ENCODE data around the gene HSPA12B.
A peak's percentile ranks its signal among the peaks of the same experiment; 100 is the strongest.

Gene HSPA12B

GRCh38 chr20:3777716-3778629, 45.5 kb downstream of the HSPA12B start:
- Mint-ChIP-seq H3K9me3 (no peaks in the 10 kb centered on the region), H3K27me3 (peaks cover 12% of the 10 kb centered on the region), H3K4me3 (peak overlapping the region; percentile 89), H3K4me1 (peaks cover 46% of the 10 kb centered on the region), H3K27ac (peak overlapping the region; percentile 77), H3K36me3 (no peaks in the 10 kb centered on the region)
- ATAC-seq, result peak; percentile 84

- Mint-ChIP-seq H3K27me3 (peaks cover 12% of the 10 kb centered on the region), H3K4me3 (peak overlapping the region; percentile 45), H3K36me3 (no peaks in the 10 kb centered on the region), H3K4me1 (peaks cover 53% of the 10 kb centered on the region), H3K27ac (peak overlapping the region; percentile 61), H3K9me3 (no peaks in the 10 kb centered on the region)
- no peak for ATAC-seq
Observed at GRCh38 chr20:3778976-3779375, 46.5 kb downstream of the HSPA12B start.

- H3K36me3 Mint-ChIP-seq, result peaks cover 10% of the 10 kb centered on the region
- H3K9me3 Mint-ChIP-seq, result no peaks in the 10 kb centered on the region
- ATAC-seq, result peak; percentile 68
- peak within 1 kb of the TSS; percentile 53 for H3K27ac Mint-ChIP-seq
- H3K27me3 Mint-ChIP-seq, result peaks cover 12% of the 10 kb centered on the region
- H3K4me3 Mint-ChIP-seq, result peak within 1 kb of the TSS; percentile 68
- peaks cover 64% of the 10 kb centered on the region for H3K4me1 Mint-ChIP-seq
Observed at GRCh38 chr20:3781153-3781910, 48.8 kb downstream of the HSPA12B start, which contains the start of gene SPEF1. Gene SPEF1 (minus strand): TSS chr20:3781448. CDS start chr20:3781287, 161 bp downstream.

- H3K4me3 Mint-ChIP-seq, result no peak overlapping the region
- H3K9me3 Mint-ChIP-seq, result no peaks in the 10 kb centered on the region
- H3K27ac Mint-ChIP-seq, result peak overlapping the region; percentile 53
- ATAC-seq, result no peak
- peaks cover 59% of the 10 kb centered on the region for H3K4me1 Mint-ChIP-seq
- H3K27me3 Mint-ChIP-seq, result peaks cover 12% of the 10 kb centered on the region
- H3K36me3 Mint-ChIP-seq, result peaks cover 10% of the 10 kb centered on the region
Observed at GRCh38 chr20:3782597-3782996, 50.1 kb downstream of the HSPA12B start.

DNA sequence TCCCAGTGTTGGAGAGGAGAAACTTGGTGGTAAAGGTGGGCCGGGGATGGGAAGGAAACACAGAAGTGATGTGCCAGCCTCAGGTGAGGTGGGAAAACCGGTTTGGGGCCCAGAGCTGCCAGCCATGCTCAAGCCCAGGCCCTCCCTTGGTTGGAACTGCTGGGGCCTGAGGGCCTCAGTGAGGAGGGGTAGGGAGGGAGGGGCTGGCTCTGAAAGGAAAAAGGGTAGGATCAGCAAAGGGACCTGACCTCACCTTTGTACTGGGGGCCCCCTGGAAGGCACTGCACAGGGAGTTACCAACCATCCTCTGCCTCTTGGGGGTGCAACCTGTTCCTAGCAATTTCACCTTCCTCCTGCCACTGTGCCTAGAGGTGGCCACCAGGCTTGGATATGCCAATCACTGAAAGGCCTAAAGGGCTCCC, 50.6 kb downstream of the HSPA12B start:
- ATAC-seq, result no peak
- peaks cover 10% of the 10 kb centered on the region for H3K36me3 Mint-ChIP-seq
- H3K27me3 Mint-ChIP-seq, result peaks cover 12% of the 10 kb centered on the region
- H3K27ac Mint-ChIP-seq, result peak overlapping the region; percentile 53
- peaks cover 59% of the 10 kb centered on the region for H3K4me1 Mint-ChIP-seq
- no peak overlapping the region for H3K4me3 Mint-ChIP-seq
- no peaks in the 10 kb centered on the region for H3K9me3 Mint-ChIP-seq

- H3K27ac Mint-ChIP-seq, result no peak overlapping the region
Observed at GRCh38 chr20:3783511-3784195, 51.2 kb downstream of the HSPA12B start.

GRCh38 chr20:3784216-3784853, 51.9 kb downstream of the HSPA12B start:
- H3K4me1 Mint-ChIP-seq, result peaks cover 56% of the 10 kb centered on the region
- H3K9me3 Mint-ChIP-seq, result no peaks in the 10 kb centered on the region
- H3K27ac Mint-ChIP-seq, result no peak overlapping the region
- peaks cover 10% of the 10 kb centered on the region for H3K36me3 Mint-ChIP-seq
- peaks cover 2% of the 10 kb centered on the region for H3K27me3 Mint-ChIP-seq
- H3K4me3 Mint-ChIP-seq, result peak overlapping the region; percentile 55
- no peak for ATAC-seq

More at GRCh38 chr20:3783511-3784195, 51.2 kb downstream of the HSPA12B start:
- Mint-ChIP-seq H3K27me3 (peaks cover 9% of the 10 kb centered on the region), H3K4me1 (peaks cover 56% of the 10 kb centered on the region), H3K9me3 (no peaks in the 10 kb centered on the region), H3K36me3 (peaks cover 10% of the 10 kb centered on the region), H3K4me3 (no peak overlapping the region)
- ATAC-seq, result no peak

- Mint-ChIP-seq H3K4me3 (peak overlapping the region; percentile 55), H3K9me3 (no peaks in the 10 kb centered on the region), H3K36me3 (peaks cover 10% of the 10 kb centered on the region), H3K27ac (peak overlapping the region; percentile 11), H3K27me3 (no peaks in the 10 kb centered on the region), H3K4me1 (peaks cover 51% of the 10 kb centered on the region)
- ATAC-seq, result no peak
Observed at GRCh38 chr20:3784863-3785239, 52.4 kb downstream of the HSPA12B start.

DNA sequence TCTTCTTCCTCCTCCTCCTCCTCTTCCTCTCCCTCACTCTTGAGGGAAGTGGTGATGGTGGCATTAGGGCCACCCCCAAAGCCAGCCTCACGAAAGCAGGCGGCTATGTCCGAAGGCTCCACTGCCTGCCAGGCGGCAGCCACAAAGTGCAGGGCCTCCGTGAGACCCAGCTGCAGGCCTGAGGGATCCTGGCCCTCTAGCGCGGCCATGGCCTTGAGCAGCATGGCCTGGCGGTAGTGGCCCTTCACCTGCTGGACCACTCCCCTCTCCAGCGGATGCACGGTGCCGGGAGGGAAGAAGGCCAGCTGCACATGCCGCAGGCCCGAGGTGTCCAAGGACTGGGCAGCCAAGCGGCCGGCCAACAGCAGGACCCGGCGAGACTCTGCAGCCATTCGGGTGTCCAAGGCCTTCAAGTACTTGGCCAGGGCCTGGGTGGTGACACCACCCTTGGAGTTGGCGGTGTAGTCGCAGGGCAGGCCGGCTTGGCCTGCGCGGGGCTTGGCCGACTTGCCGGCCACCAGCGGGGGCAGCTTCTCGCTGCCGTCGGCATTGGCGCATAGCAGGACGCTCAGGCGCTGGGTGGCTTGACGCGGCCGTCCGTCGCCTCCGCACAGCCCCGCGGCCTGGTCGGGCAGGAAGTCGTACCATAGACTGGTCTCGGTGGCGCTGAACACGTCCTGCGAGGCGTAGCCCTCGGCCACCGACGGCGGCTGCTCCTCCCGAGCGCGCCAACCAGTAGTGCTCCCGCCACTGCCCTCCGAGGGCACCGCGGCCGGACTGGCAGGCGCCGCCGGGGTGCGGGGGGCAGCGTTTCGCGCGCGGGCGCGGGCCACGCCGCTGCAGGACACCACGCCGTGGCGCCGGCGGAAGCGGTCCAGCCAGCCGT, 53.0 kb downstream of the HSPA12B start:
- Mint-ChIP-seq H3K9me3 (no peaks in the 10 kb centered on the region), H3K27ac (peak overlapping the region; percentile 72), H3K4me3 (peak overlapping the region; percentile 82), H3K36me3 (peaks cover 10% of the 10 kb centered on the region), H3K27me3 (no peaks in the 10 kb centered on the region), H3K4me1 (peaks cover 48% of the 10 kb centered on the region)
- no peak for ATAC-seq

DNA sequence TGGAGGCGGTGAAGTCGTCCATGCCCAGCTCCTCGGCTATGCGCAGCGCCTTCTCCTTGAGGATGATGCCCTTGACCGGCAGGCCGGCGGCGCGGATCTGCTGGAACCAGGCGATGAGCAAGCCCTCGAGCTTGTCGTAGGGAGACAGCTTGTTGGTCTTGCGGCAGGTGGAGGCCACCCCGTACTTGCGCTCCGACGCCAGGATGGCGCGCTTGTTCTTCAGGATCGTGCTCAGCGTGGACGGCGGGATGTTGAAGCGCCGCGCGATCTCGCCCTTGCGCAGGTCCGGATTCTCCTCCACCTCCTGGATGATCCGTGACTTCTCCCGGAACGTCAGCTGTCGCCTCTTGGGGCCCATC, 53.6 kb downstream of the HSPA12B start:
- H3K36me3 Mint-ChIP-seq, result peaks cover 10% of the 10 kb centered on the region
- H3K4me1 Mint-ChIP-seq, result peaks cover 42% of the 10 kb centered on the region

DNA sequence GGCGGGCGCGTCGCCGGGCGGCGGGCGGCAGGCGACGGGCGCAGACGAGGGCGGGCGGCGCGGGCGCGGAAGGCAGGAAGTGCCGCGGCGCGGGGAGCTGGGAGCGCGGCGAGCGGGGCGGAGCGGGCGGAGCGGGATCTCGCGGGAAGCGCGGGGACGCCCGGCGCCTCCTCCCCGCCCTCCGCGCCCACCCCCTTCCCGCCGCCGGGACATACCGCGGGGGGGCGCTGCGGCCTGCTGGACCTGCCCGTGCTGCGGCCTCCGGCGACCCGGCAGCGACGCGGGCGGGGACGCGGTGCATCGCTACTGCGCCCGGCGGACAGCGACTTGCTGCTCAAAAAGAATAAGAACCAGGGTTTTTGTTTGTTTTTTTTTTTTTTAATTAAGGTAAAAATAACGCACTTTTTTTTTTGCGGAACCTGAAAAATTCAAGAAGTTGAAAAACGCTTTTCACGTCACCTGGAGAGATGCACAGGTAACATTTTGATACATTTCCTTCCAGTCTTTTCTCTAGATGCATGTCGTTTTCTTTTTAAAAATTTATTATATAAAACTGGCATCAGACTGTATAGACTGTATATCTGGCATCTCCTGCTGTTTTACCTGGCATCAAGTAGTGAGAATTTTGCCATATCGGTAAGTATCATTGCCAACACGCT, 54.3 kb downstream of the HSPA12B start, which contains the start of gene CENPB:
TSS of gene CENPB (minus strand) at position 76 of the 659 bp plus-strand sequence. CDS start 257 bp downstream, outside the sequence.
- peak; percentile 95 for ATAC-seq
- Mint-ChIP-seq H3K4me3 (peak within 1 kb of the TSS; percentile 82), H3K4me1 (peaks cover 35% of the 10 kb centered on the region)

More for the DNA sequence above, 53.6 kb downstream of the HSPA12B start:
- peak; percentile 49 for ATAC-seq
- no peaks in the 10 kb centered on the region for H3K27me3 Mint-ChIP-seq
- H3K9me3 Mint-ChIP-seq, result no peaks in the 10 kb centered on the region
- H3K4me3 Mint-ChIP-seq, result peak overlapping the region; percentile 82
- peak overlapping the region; percentile 72 for H3K27ac Mint-ChIP-seq

GRCh38 chr20:3787324-3788014, 55.0 kb downstream of the HSPA12B start:
- Mint-ChIP-seq H3K27ac (peak overlapping the region; percentile 9), H3K9me3 (no peaks in the 10 kb centered on the region), H3K4me3 (peak overlapping the region; percentile 34), H3K36me3 (peaks cover 10% of the 10 kb centered on the region), H3K4me1 (peaks cover 33% of the 10 kb centered on the region), H3K27me3 (no peaks in the 10 kb centered on the region)
- ATAC-seq, result no peak

More for the DNA sequence above, 54.3 kb downstream of the HSPA12B start, which contains the start of gene CENPB:
- Mint-ChIP-seq H3K36me3 (peaks cover 10% of the 10 kb centered on the region), H3K27me3 (no peaks in the 10 kb centered on the region), H3K9me3 (no peaks in the 10 kb centered on the region), H3K27ac (peak within 1 kb of the TSS; percentile 72)

GRCh38 chr20:3788685-3789155, 56.2 kb downstream of the HSPA12B start:
- peak overlapping the region; percentile 54 for H3K27ac Mint-ChIP-seq
- no peaks in the 10 kb centered on the region for H3K9me3 Mint-ChIP-seq
- ATAC-seq, result no peak
- no peaks in the 10 kb centered on the region for H3K27me3 Mint-ChIP-seq
- peak overlapping the region; percentile 3 for H3K4me3 Mint-ChIP-seq
- H3K4me1 Mint-ChIP-seq, result peaks cover 28% of the 10 kb centered on the region
- H3K36me3 Mint-ChIP-seq, result peaks cover 10% of the 10 kb centered on the region
